Stimulated activated CD4-positive, alpha-beta T cell treated with anti-CD3 and anti-CD28 coated beads, TNF-alpha, amount 100 ng/mL, for 1 hour (primary cell): ENCODE measurements around the gene ZNF778.

Experiments
- DNase-seq, 3 donors: peaks; one replicate each; pipeline ENCODE4 v3.0.0-alpha.2; 2020; ENCODE audit warnings: low read depth in 3 of 3, low spot score in 1 of 3

Gene ZNF778

DNA sequence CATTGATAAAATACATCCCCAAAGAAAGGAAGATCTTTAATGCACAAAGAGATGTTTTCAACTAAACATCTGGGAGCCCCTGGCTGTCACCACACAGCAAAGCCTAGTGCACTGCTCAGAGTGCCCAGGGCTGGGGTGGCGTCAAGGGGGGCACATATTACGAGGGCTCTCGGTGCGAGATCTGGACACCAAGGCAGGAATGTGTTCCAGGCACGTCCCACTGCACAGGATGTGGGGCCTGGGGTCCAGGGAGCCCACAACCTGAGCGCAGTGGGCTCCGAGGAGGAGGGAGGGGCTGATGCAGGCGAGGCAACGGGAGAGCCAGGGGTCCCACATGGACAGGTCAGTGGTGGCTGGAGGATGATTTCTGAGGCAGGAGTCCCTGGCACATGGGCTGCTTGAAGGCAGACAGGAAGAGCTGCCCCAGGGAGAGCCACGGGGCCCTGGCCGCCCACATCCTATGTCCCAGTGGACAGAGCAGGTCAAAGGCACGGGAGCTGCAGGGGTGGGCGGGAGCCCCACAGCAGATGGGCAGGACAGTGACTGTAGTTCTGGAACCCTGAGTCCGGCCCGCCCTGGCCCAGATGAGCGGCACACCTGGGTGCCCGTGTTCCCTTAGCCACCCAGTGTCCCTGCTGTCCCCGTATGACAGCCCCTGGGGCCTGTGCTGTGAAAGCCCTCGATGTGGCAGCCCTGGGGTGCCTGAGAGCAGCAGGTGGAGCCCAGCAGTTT, 56.4 kb downstream of the ZNF778 start:
- no peak for DNase-seq

DNA sequence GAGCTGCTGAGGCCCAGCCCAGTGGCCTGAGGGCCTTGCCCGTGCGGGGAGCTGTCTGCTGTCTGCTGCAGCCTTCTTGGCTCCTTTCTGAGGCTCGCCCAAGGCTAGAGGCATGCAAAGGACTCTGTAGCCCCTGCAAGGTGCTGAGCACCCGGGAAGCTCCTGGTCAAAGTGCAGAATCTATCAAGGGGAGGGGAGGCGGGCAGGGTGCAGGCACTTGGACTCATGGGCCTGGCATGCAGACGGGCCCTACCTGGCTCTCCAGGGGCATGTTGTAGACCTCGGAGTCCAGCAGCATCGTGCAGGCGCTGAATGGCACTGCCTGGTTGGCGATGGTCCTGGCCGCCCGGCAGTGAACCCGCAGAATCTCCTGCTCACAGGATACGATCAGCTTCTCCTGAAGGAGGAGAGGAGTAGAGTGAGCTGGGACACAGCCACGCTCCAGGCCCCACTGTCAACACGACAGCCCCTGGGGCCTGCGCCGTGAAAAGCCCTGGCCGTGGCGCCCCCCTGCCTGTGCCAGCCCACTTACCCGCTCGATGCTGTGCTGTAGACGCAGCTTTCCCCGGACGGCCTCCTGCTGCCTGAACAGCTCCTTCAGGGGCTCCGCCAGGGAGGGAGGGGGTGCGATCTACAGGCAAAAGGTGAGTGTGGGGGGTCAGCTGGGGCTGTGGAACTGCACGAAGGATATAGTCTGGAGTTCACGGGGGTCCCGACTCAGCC, 57.2 kb downstream of the ZNF778 start:
- no peak for DNase-seq

DNA sequence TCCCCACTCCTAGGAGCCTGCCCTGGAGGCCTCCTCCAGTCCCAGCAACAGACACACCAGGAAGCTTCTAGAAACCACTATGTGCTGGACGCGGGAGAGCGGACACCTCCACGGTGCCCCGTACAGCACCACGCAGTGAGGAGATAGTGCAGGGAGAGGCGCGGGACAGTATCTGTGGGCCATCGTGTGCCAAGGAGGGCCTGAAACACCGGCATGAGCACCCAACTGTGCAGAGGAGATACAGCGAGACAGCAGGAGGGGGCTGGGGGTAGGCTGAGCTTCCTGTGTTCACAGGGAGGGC, 57.7 kb downstream of the ZNF778 start:
- DNase-seq: no peak

DNA sequence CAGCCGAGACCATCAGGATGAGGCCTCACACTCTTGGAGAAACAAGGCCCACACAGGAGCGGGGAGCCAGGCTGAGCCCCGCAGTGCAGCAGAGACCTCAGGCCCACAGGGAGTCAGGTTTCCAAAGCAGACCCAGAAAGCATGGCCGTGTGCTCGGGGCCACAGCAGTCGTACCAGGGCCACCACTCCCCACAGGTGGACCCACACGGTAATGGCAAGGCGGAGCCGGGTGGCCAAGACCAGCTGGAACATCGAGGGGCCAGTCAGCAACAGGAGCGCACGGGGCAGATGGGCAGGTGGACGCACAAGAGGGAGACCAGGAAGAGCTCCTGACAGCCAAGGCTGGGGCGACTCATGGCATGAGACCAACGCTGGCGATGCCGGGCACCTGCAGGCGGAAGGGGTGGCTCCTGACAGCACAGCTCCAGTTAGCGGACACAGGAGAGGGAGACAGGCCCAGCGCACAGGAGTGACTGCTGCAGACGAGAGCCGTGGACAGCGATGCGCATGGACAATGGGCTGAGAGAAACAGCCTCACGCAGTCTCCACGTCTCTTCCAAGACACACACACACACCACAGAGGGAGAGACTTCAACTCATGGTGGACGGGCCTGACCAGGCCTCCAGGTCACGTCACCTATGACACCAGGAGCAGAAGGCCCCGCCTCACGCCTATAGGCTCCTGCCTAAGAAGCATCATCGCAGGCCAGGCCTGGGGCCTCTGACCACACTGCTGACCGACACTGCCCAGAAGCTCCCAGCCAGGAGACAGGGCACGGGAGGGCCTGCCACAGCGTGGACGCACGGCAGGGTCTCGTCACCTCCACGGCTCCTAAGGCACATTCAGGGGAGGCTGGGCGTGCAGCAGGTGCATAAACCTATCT, 58.6 kb downstream of the ZNF778 start:
- DNase-seq: no peak

DNA sequence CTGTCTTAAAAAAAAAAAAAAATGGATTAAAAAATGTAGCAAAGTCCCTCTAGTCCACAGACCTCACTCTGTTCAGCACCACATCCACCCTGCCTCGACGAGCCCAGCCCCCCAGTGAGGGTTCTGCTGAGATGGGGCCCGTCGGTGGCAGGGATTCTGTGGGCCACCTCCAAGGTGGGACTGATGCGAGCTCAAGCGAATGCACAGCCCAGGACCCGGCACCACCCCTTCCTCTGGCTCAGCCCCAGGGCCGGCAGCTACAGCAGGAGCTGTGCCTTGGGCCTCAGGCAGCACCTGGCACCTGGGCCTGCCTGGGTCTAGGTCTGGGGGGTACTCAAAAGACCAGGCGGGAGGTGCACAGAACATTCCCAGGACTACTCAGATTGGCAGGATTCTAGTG, 59.5 kb downstream of the ZNF778 start:
- DNase-seq: no peak

DNA sequence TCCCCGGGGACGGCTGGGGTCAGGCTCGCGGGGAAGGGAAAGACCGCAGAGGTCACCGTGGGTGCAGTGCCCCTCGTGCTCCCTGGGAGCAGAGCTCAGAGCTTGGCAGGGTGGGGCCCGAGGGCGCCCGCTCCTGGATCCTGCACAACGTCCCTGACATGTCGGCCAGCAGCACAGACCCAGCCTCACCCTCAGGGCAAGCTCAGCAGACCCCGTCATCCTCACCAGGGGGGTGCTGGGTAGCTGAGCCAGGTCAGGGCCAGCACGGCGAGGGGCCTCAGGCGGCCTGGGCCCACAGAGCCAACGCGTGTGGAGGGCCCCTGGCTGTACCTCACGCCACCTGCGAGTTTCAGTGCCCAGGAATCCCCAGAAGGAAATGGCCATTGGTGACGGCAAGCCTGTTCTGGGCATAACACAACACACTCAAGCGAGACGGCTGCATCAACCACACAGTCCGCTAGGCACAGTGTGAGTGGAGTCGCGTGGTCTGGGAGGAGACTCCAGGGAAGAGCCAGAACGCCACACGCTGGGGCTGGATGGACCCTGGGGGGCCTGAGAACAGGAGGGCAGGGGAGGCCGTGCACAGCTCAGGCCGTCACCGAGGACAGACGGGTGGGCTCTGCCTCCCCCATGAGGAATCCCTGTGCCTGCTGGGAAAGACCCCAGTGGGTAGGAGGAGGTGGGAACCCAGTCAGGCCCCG, 60.3 kb downstream of the ZNF778 start:
- DNase-seq: no peak

DNA sequence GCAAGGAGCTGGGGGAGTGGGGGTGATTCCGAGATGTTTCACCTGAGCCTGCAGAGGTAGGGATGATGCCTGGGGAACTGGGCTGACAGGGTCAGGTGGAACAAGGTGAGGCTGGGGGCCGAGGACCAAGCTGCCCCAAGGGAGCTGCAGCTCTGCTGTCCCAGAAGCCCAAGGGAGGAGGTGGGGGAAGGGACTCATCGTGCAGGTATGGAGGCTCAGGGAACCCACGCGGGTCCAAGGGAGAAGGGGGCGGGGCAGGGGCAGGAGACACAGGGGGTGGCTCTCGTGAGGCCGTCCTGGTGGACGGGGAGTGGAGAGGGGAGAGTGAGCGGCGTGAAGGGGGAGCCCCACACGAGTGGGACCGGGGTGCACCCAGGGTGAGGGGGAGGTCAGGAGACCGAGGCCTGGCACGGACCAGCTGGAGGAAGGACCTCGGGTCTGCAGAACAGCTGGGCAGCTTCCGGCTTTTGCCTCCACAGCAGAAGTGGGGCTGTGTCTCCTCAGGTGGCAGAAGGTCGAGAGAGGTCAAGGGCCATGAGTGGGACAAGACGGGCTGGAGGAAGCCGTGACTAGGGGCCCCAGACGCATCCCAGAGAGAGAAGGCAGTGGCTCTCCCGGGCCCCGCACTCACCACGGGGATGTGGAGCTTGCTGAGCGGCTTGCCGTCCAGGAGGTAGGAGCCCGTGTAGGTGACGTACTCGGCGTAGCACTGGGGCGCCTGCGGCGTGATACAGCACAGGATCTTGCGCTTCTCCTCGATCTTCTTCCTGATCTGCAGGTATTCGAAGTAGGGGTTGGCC, 61.1 kb downstream of the ZNF778 start:
- DNase-seq: no peak

DNA sequence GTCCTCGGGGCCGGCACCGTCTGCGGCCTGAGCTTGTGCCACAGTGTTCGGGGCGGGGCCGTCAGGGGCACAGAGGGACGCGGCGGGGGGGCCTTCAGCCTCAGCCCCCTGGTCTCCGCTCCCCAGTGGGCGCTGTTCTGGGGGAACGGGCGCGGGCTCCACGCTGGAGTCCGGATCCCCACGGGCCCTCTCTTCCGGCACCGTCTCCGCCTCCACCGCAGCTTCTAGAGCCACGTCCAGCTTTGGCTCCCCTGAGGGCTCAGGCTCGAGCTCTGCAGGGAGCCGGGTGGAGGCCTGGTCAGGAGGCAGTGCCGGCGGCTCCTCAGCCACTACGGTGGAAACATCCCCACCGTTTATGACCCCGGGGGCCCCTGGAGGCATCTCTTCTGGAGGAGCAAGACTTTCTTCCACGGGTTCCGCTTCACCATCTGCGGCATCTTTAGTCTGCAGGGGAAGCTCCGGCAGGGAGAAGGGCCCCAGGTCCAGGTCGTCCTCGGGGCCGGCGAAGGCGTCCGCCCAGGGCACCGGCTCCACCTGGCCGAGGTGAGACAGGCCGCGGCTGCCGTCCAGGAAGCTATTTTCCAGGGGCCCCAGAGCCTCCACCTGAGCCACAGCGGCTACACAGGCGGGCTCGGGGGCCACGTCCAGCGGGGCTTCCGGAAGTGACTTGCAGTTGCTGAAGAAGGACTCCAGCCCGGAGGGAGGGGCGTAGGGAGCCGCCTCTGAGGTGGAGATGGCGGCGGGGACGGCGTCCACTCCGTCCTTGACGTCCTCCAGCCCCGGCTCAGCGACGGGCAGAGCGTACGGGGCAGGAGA, 62.4 kb downstream of the ZNF778 start:
- DNase-seq: no peak

DNA sequence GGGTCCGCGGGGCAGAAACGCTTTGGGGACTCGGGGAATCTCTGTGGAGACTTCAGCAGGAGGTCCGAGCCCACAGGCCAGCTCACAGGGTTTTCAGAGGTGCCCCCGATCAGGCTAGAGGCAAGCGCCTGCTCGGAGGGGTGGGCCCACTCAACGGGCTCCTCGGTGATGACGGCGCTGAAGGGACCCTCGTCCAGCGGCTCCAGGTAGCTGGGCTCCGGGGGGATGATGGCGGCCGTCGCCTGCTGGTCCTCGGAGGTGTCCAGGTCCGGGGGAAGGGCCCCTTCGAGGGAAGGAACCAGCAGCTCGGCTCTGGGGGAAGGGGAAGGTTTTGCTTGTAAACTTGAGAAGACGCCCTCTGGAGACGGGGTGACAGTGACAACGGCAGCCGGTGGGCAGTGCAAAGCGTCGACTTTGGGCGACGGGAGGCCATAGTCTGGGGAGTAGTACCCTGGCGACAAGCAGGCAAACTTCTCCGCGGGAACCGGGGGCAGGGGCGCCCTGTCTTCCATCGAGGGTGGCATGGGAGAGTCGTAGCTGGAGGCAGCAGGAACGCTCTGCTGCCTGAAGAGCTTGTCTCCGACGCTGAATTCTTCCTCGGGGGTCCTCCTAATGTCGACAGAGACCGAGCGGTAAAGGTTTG, 63.2 kb downstream of the ZNF778 start:
- DNase-seq: no peak

DNA sequence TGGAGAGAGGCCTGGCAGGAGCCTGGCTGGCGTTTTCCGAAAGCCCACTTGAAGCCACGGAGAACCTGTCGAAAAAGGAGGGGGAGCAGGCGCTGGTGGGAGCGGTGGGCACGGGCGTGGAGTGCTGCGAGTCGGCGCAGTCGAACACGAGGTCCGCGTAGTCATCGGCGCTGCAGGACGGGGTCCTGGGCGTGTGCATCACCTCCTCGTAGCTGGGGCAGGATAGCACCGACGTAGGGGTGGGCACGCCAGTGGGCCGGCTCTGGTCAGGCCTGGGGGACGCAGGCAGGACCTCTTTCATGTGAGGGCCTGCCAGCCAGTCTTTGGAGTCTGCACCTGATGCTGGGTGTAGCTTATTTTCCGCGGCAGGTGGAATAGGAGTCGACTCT, 63.7 kb downstream of the ZNF778 start:
- DNase-seq: no peak

DNA sequence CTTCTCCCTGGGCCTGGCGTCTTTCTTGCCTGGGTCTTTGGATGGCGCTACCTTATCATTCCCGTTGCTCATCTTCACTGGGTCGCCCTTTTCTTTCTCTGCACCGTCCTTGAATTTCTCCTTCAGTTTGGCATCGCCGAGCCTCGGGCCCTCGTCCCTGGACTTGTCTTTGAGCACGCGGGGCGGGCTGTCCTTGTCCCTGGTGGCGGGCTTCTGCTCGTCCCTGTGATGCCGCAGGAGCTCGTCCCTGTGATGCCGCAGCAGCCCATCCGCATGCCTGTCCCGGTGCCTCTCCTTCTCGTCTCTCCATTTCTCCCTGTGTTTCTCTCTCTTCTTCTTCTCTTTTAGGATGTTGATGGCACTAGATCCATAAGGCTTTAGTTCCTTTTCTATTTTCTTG, 64.3 kb downstream of the ZNF778 start:
- DNase-seq: no peak

DNA sequence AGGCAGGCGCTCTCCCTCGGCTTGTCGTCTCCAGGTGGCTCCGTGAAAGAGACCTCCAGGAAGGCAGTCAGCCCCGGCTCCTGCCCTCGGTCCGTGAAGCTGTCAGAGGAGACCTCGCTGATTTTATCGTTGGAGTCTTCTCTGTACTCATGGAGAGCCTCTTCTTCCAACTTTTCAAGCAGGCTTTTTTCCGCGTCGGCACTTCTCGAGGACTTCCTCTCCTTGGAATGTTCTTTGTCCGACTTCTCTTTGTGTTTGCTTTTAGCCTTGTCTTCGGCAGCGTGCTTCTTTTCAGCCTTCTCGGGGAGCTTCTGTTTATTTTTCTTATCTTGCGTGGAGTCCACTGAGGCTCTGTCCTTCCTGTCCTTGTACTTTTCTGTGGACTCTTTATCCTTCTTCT, 65.0 kb downstream of the ZNF778 start:
- no peak for DNase-seq

DNA sequence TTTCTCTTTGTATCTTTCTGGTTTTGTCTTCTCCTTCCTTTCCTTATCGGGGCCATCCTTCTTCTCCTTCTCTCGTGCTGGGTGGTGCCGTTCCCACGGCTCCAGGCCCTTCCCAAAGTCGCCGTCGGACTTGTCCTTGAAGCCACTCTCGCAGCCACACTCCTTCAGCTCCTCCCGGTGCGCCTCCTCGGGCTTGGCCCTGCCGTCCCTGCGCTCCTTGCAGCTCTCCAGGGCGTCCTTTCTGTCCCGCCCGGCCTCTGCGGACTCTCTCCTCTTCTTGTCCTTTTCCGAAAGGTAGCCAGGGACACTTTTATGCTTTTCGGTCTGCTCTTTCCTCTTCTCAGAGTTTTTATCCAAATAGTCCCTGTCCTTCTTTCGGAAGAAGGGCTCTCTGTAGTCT, 65.9 kb downstream of the ZNF778 start:
- DNase-seq: no peak

DNA sequence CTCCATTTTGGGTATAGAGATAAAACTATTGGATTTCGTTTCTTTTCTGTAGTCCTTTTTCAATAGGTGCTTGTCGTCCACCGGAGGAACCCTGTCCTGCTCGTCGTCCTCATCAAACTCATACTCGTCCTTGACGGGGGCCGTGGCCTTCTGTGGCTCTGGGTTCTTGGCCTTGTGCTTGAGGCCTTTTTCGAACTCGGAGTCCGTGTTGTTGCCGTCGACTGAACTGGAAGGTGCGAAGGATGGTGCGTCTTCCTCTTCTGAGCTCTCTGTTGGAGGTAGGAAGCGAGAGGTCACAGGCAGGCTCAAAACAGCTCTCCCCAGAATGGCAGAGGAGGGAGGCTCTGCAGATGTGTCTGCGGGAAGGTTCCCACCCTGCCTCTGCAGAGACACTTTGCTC, 67.9 kb downstream of the ZNF778 start:
- DNase-seq: no peak

DNA sequence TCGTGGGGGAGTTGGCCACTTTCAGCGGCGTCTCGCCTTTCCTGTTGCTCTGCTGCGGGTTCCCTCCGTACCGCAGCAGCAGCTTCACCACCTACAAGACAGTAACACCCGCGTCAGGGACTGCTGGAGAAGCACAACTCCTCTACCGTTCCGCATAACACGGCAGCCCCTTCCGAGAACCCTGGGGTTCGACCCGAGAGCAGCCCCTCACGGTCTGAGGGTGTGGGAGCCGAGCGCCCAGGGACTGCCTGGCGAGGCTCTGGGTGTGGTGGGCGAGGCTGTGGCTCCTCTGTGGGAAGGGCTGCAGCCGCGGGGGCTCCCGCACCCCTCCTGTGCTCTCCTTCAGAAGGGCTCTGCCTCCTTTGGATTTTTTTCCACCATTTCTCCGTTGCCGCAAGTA, 68.6 kb downstream of the ZNF778 start:
- DNase-seq: no peak
